Measurements from ENCODE around the gene ATP6V0E1. TPM values are rescaled to one million over a fixed set of nuclear protein-coding genes. Genes with fewer than 3 reads are reported as not detected.

ATP6V0E1 gene
- 206 and 234 TPM in 2 replicates for total RNA-seq

DNA sequence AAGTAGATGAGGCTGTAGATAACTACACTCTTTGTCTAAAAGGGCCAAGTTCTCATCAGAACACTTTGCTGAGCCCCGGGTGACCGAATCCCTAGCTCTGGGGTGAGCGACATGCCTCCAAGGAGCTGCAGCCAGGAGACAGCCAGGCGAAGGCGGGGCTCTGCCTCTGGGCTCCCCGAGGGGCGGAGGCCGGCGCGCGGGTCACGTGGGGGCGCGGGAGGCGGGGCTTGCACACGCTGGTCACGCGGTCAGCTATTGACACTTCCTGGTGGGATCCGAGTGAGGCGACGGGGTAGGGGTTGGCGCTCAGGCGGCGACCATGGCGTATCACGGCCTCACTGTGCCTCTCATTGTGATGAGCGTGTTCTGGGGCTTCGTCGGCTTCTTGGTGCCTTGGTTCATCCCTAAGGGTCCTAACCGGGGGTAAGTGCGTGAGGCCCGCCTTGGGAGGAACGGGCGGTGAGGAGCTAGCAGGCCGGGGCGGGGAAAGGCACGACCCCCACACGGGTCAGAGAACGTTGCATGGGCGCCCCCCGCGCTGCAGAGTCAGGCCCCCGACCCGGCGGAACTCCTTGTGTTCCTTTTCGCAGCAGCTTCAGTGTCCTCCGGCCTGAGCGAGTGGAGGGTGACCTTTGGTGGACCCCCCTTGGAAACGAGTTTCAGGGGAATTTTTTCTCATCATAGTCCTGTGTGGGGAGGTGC is at the start of gene ATP6V0E1:
ATP6V0E1 (plus strand) TSS at position 230 of the 702 bp plus-strand sequence; CDS start at position 320, 90 bp downstream.

DNA sequence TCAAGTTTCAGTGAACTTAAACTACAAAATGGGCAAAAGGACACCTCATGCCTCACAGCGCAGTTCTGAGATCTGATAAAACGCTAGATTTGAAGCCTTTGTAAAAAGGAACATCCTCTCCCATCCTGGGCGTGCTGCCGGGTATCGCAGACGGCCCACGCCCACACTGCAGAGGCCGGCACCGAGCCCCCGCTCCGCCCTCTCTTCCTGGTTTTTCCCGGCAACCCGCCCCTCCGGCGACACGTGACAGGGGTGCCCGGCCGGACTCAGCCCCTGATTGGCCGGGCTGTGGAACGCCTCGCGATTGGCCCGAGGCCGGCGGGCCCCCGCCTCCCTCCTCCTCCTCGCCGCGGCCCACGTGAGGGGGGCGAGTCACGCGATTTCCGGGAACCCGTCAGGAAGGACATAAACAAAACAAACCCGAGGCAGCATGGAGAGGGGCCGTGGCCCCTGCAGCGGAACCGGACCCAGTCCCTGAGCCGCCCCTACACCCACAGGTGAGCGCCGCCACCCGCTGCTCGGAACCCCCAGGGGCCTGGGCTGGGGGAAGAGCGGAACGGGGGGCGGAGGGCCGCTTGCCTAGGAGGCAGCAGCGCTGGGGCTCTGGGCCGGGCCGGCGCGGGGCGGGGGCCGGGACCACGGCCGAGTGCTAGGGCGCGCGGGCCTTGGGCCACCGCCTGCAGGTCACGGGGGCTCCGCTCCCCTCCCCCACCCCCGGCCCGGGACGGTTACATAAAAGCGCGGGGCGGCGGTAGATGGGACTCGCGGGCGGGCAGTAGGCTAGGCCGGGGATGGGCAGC is 72.6 kb downstream of the ATP6V0E1 start, which contains the start of gene CREBRF:
CREBRF (plus strand) TSS at position 370 of the 800 bp plus-strand sequence. CDS start 24,424 bp downstream, outside the sequence.

Other genes starting within 250 kb of the ATP6V0E1 start
- 331 and 365 TPM in 2 replicates for gene DUSP1, start 212.6 kb upstream of the ATP6V0E1 start, total RNA-seq
- 105 and 127 TPM in 2 replicates for gene ERGIC1, start 149.5 kb upstream of the ATP6V0E1 start, total RNA-seq
- 67.3 and 98.3 TPM in 2 replicates for gene RPL26L1, start 24.3 kb upstream of the ATP6V0E1 start, total RNA-seq
- gene CREBRF, start 72.6 kb downstream of the ATP6V0E1 start, total RNA-seq = 6.8 and 7.2 TPM in 2 replicates
- 11.4 and 19.6 TPM in 2 replicates for gene BNIP1, start 160.8 kb downstream of the ATP6V0E1 start, total RNA-seq

Data from mammary microvascular endothelial cell (primary cell).